Loucy (cell line): Measurements from ENCODE around the gene BRSK2.

Experiments used
- EZH2phosphoT487 ChIP-seq: fragments of 200-600 bp; IDR thresholded peaks from 2 replicates; pipeline ENCODE4 v1.6.1; 2018; ENCODE audit warnings: antibody characterized with exemption, mild to moderate bottlenecking, moderate library complexity, borderline replicate concordance
- TF ChIP-seq, protein P1 (sequence below): fragments of 200-600 bp; sonication (generic); conservative IDR thresholded peaks from 2 replicates; pipeline ENCODE4 v1.5.1; 2014; ENCODE audit warnings: mild to moderate bottlenecking, antibody characterized with exemption, low read length

DNA sequence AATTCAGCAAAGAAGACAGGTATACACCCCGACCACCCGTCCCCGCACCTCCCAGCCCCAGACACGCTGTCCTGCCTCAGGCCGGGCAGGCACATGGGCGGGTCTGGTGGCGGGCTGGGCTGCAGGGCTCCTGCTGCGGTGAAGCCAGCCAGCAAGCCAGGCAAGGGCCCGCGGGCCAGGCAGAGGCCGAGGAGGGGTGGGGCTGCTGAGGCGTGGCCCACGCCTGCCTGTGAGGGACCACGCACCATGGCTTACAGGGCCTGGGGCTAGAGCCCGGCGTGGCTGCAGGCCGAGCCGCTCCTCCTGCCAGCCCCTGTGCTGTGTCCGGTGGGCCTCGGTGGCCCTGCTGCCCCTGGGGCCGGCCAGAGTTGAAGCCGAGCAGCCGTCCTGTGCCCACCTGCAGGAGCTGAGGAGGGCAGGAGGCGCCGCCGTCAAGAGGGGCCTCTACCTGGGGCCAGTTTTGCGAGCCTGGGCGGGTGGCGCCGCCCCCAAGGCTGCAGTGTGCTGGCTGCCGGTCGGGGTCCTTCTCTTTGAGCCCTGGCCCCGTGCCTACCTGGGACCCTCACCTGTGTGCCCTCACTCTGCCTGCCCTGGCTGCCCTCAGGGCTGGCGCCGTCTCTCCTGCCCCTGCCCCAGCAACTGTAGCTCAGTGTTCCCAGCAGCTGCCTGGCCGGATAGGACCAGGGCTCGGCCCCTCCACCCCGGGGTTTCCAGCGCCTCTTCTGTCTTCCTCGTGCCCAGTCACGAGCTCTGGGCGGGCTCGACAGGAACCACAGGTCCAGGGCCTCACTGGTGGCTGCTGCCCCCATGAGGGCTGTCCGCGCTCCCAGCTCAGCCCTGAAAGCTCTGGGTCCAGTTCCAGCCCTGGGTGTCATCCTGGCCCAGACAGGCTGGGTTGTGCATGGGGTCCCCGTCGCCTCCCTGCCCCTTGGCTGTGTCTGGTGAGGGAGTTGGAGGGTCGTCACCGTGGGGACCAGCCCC is 58.4 kb downstream of the BRSK2 start:
- TF ChIP-seq, protein P1, sequence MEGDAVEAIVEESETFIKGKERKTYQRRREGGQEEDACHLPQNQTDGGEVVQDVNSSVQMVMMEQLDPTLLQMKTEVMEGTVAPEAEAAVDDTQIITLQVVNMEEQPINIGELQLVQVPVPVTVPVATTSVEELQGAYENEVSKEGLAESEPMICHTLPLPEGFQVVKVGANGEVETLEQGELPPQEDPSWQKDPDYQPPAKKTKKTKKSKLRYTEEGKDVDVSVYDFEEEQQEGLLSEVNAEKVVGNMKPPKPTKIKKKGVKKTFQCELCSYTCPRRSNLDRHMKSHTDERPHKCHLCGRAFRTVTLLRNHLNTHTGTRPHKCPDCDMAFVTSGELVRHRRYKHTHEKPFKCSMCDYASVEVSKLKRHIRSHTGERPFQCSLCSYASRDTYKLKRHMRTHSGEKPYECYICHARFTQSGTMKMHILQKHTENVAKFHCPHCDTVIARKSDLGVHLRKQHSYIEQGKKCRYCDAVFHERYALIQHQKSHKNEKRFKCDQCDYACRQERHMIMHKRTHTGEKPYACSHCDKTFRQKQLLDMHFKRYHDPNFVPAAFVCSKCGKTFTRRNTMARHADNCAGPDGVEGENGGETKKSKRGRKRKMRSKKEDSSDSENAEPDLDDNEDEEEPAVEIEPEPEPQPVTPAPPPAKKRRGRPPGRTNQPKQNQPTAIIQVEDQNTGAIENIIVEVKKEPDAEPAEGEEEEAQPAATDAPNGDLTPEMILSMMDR = no peak
- no peak for TF ChIP-seq EZH2phosphoT487
